Astrocyte of the cerebellum (primary cell): ENCODE results near the gene YIF1A.

Experiments
- DNase-seq: peaks from one replicate; pipeline ENCODE4 v3.0.0-alpha.2; 2011; ENCODE audit warnings: low read depth
- H3K4me3 ChIP-seq: 2 replicates; pipeline ENCODE4 v1.5.1; 2011; ENCODE audit warnings: mild to moderate bottlenecking, low read depth, low read length, moderate library complexity
- in situ Hi-C: cut with HindIII; loops from 2 replicates; pipeline ENCODE4 v1.10.0; 2017; ENCODE audit warnings: low sequenced_read_pairs
- TF ChIP-seq, protein P1 (sequence below): IDR thresholded peaks from 2 replicates; pipeline ENCODE4 v1.5.1; 2012; ENCODE audit warnings: low read length, low read depth, moderate library complexity, mild to moderate bottlenecking; ENCODE audit errors: missing control alignments

The YIF1A gene

DNA sequence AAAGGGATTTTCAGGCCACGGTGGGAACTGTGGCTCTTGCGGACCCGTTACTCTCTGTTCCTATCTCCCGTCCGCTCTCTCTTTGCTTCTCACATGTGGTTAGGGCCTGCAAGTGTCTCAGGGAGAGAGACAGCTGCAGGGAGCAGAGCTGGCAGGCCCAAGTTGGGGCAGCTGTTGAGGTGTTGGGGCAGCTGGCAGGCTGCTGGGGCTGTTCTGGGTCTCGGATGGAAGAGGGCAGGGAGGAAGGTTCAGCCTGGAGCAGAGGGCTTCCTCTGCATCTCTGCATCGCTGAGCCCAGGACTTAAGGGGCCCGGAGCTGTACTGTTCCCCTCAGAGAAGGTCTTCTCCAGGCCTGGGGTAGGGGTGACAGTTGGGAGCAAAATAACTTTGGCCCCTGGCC is 13.5 kb downstream of the YIF1A start:
- TF ChIP-seq, protein P1, sequence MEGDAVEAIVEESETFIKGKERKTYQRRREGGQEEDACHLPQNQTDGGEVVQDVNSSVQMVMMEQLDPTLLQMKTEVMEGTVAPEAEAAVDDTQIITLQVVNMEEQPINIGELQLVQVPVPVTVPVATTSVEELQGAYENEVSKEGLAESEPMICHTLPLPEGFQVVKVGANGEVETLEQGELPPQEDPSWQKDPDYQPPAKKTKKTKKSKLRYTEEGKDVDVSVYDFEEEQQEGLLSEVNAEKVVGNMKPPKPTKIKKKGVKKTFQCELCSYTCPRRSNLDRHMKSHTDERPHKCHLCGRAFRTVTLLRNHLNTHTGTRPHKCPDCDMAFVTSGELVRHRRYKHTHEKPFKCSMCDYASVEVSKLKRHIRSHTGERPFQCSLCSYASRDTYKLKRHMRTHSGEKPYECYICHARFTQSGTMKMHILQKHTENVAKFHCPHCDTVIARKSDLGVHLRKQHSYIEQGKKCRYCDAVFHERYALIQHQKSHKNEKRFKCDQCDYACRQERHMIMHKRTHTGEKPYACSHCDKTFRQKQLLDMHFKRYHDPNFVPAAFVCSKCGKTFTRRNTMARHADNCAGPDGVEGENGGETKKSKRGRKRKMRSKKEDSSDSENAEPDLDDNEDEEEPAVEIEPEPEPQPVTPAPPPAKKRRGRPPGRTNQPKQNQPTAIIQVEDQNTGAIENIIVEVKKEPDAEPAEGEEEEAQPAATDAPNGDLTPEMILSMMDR, result no peak
- in situ Hi-C loops, result loop anchor here (10.0 kb wide), 1 partner anchor 59 kb away; the partner anchor contains the start of gene RIN1
- DNase-seq, result no peak
- no peak overlapping the region for H3K4me3 ChIP-seq

DNA sequence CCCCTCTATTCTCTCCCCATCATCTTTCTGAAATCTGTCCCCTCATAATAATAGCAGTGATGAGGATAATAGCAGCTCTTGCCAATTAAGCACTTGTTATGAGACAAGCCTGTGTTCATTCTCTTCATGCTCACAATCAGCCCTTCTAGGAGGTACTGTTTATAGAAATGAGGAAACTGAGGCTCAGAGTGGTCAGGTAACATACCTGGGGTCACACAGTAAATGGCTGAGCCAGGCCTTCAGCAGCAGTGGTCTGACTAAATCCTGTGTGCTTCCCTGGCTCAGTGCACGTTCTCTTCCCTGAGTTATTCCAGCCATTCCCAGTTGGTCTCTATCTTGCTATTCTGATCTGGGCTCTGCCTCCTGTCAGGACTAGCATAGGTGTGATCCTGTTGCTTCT is 14.7 kb downstream of the YIF1A start:
- TF ChIP-seq, protein P1, result no peak
- DNase-seq, result no peak
- H3K4me3 ChIP-seq, result no peak overlapping the region
- in situ Hi-C loops, result loop anchor here (10.0 kb wide), 1 partner anchor 61 kb away; the partner anchor contains the start of gene RIN1

DNA sequence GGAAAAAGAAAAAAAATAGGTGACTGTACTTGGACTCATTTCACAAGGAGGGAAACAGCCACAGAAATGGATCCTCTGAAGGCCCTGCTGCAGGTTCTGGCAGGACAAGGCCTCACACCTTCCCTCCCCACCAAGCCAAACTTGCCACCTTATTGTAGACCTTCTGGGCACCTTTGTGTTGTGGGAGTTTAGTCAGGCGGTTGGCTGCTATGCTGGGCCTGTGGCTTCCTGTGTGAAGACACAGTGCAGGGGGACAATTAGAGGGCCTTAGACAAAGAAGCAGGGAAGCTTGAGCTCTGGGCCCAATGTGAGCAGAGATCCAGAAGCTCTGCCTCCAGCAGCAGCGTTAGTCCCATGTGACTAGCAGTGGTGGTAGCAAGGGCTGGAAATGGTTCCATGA is 16.3 kb downstream of the YIF1A start:
- no peak for DNase-seq
- TF ChIP-seq, protein P1, result no peak
- no peak overlapping the region for H3K4me3 ChIP-seq
- in situ Hi-C loops, result loop anchor here (10.0 kb wide), 1 partner anchor 62 kb away; the partner anchor contains the start of gene RIN1

DNA sequence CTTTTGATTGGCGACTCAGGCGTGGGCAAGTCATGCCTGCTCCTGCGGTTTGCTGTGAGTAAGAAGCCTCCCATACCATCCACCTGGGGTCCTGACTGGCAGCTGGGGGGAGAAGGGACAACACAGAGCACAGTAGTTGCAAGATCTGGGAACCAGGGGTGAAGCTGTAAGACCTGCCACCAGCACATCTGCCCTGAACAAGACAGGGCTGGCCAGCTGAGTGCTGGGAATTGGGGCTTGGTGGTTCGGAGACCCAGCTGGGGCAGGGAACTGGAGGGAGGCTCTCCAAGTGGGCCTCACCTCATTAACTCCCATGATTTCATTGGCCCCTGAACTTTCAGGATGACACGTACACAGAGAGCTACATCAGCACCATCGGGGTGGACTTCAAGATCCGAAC is 17.1 kb downstream of the YIF1A start:
- in situ Hi-C loops, result loop anchor here (10.0 kb wide), 1 partner anchor 63 kb away; the partner anchor contains the start of gene RIN1
- TF ChIP-seq, protein P1, result no peak
- no peak overlapping the region for H3K4me3 ChIP-seq
- no peak for DNase-seq

DNA sequence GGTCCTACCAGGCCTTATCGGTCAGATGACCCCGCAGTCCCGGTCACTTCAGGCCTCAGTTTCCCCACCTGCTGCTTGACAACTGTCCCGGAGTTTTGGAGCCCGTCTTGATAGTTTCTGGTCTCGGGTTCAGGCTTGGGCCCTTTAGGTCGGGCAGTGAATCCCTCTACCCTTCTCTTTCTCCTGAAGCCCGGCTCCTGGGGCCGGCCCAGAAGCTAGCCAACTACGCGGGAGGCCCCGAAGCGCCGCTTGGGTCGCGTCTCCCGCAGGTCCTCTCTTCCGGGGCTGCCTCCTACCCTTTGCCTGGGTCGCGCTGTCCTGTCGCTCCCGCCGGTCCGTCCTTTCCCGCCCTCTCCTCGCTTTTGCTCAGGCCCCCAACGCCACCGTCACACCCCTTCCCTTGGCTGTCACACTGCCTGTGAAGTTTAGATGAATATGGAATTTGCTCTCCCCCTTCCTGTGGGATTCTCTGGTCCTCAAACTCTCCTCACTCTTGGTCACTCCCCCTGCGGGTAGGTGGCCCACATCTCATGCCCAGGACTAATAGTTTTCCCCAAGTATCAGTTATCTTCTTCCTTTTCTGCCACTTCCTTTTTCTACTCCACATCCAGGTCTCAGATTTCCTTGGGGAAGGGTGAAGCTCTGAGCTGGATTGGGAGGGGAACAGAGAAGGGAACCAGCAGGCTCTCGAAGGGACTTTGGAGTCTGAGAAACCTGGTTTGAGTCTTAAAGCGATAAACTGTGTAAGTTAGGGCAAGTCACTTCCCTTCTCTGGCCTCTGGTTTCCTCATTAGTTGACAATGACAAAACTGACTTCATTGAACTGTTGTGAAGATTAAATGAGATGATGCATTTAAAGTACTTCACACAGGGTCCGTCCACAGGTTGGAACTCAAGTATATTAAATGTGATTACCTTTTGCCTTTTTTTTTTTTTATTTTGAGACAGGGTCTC is 19.7 kb downstream of the YIF1A start:
- DNase-seq, result no peak
- peak overlapping the region; percentile 64 for H3K4me3 ChIP-seq
- TF ChIP-seq, protein P1, result peak; percentile 36
- in situ Hi-C loops, result no loop called here

DNA sequence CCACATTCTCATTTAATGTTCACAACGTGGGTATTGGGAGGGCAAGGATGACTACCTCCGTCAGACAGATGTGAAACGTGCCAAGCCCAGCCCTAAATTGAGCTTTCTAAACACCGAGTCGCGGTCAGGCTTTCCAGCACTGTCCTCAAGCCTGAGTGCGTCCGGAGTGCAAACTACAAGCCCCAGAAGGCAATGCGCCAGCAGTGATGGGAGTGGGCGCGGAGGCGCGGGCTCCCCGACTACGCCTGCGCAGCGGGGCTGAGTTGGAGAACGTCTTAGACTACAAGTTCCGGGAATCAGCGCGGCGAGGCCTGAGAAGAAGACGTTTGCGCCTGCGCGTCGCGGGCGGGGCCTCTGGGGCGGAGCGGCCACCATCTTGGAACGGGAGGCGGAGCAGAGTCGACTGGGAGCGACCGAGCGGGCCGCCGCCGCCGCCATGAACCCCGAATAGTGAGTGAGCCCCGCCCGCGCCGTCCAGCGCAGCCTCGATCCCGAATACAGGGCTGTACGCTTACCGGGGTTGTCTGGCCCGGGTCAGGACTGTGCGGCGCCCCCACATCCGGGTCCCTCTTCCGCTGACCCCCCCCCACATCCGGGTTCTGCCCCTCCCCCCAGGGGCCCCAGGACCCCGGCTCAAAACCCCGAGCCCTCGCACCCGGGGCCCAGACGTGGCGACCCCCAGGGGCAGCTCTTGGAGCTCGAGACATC is 20.5 kb downstream of the YIF1A start, which contains the start of gene RAB1B:
TSS of gene RAB1B (plus strand) at position 396 of the 708 bp plus-strand sequence. CDS start at position 437, 41 bp downstream.
- in situ Hi-C loops, result no loop called here
- H3K4me3 ChIP-seq, result peak within 1 kb of the TSS; percentile 64
- DNase-seq, result peak; percentile 99
- TF ChIP-seq, protein P1, result no peak
